Measurements from ENCODE around the gene CTNNA1. TPM values are rescaled to one million over a fixed set of nuclear protein-coding genes. Genes with fewer than 3 reads are reported as not detected.

CTNNA1 gene
- total and polyA plus RNA-seq, 2 donors (not counting 3 experiments of a cell fraction or from before 2014, with no cell fraction given), result 156 to 394 TPM

DNA sequence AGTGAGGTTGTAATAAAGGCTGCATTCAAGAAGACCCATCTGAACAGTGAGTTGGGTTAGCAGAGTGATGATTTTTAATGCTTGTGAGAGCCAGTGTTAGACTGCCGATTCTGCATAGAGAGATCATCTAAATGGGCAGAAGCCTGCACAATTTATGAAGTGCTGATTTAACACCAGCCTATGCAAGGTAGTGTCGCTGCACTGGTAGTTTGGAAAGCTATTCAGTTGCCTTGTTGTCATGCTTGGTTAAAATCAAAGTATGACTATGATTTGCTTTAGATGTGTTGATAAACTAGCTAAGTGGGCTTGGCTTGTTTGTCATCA lies 122.3 kb downstream of the CTNNA1 start:
- Histone ChIP-seq H3K27ac (ENCODE audit: insufficient read depth, low read depth, low read length) (no peak overlapping the region), H4K20me1 (replicated peaks; ENCODE audit: control insufficient read depth, extremely low read depth, insufficient read depth, low read length) (peaks cover 15% of the 10 kb centered on the region), H3K27me3 (ENCODE audit: control insufficient read depth in 2 of 2, insufficient read depth in 2 of 2, low read length in 2 of 2) (no peaks in the 10 kb centered on the region), H3K9me3 (replicated peaks; ENCODE audit: control insufficient read depth, insufficient read depth, low read length) (no peaks in the 10 kb centered on the region), H3K4me1 (ENCODE audit: control insufficient read depth, extremely low read depth, insufficient read depth, low read length) (peaks cover 19% of the 10 kb centered on the region), H3K4me2 (ENCODE audit: insufficient read depth, low read length) (no peak overlapping the region), H2AFZ (ENCODE audit: low read depth, low read length) (no peak overlapping the region), H3K9me1 (replicated peaks; ENCODE audit: control insufficient read depth, extremely low read depth, insufficient read depth, low read length) (no peaks in the 10 kb centered on the region), H3K36me3 (ENCODE audit: control insufficient read depth in 2 of 2, extremely low read depth in 1 of 2, insufficient read depth in 2 of 2, low read length in 2 of 2) (no peaks in the 10 kb centered on the region), H3K4me3 (replicated peaks in 1 of 3; ENCODE audit: insufficient read depth in 1 of 3, low read depth in 1 of 3, low read length in 3 of 3) (no peak overlapping the region), H3K9ac (replicated peaks; ENCODE audit: extremely low read depth, insufficient read depth, low read length) (no peak overlapping the region), H3K79me2 (ENCODE audit: control insufficient read depth, insufficient read depth, low read length) (peaks cover 88% of the 10 kb centered on the region)
- POLR2A ChIA-PET, result no interaction called here
- no TSS peak for BruUV-seq (replicated peaks)
- no peak for FAIRE-seq
- CTCF ChIA-PET, result interaction anchor here (0.7 to 3.4 kb wide), 5 partner anchors 9 to 86 kb away, joined by 3 to 7 read pairs (median 4); no protein-coding TSS in a partner anchor
- intact Hi-C loops (cut with micrococcal nuclease), result no loop called here
- TF ChIP-seq POLR2A (IDR thresholded peaks at IDR 0.05; ENCODE audit: low read depth, low read length), result no peak
- TF ChIP-seq GATA2 (IDR thresholded peaks at IDR 0.05; ENCODE audit: insufficient read depth, insufficient read length, low read depth, low read length), result no peak
- TF ChIP-seq CTCF (IDR thresholded peaks at IDR 0.05; ENCODE audit: extremely low read depth in 1 of 2, insufficient read depth in 1 of 2, low read depth in 1 of 2, low read length in 2 of 2), result no peak
- no peak for TF ChIP-seq POLR2AphosphoS5 (IDR thresholded peaks at IDR 0.05; ENCODE audit: insufficient read depth, low read depth, low read length)
- no peak for TF ChIP-seq EZH2 (IDR thresholded peaks at IDR 0.05; ENCODE audit: borderline replicate concordance, low read depth, low read length, severe bottlenecking)
- TF ChIP-seq JUN (IDR thresholded peaks at IDR 0.05; ENCODE audit: borderline replicate concordance, insufficient read depth, insufficient read length, low read depth), result no peak
- no peak for TF ChIP-seq MAX (IDR thresholded peaks at IDR 0.05; ENCODE audit: insufficient read depth, insufficient read length)
- TF ChIP-seq MYC (IDR thresholded peaks at IDR 0.05; ENCODE audit: low read depth, low read length), result no peak
- no peak for TF ChIP-seq FOS (IDR thresholded peaks at IDR 0.05; ENCODE audit: borderline replicate concordance, insufficient read depth, low read length)
- DNase-seq (ENCODE audit: low read depth, low spot score), result no peak
- dilution Hi-C loops (cut with MboI; ENCODE audit: extremely low pct_ligation_motif_present, low sequenced_read_pairs), result no loop called here

Data from endothelial cell of umbilical vein (primary cell).